ENCODE measurements around the gene LYPD5. TPM values are rescaled to one million over a fixed set of nuclear protein-coding genes. Genes with fewer than 3 reads are reported as not detected.

LYPD5 gene
- polyA plus RNA-seq, 1 donor from 2014 or later = not detected

- Histone ChIP-seq H3K27me3 (ENCODE audit: insufficient read depth, low read depth, low read length) (peaks cover 4% of the 10 kb centered on the region), H3K9me2 (ENCODE audit: insufficient read depth, low read length) (no peaks in the 10 kb centered on the region), H3K9me3 (ENCODE audit: low read length) (no peaks in the 10 kb centered on the region), H3K9ac (ENCODE audit: low read length) (no peak overlapping the region), H3K4me2 (ENCODE audit: low read length) (no peak overlapping the region), H4K20me1 (ENCODE audit: insufficient read depth) (no peaks in the 10 kb centered on the region), H3K36me3 (ENCODE audit: insufficient read depth, low read length) (no peaks in the 10 kb centered on the region), H3K79me2 (replicated peaks; ENCODE audit: insufficient read depth, low read length) (no peaks in the 10 kb centered on the region), H3K27ac (ENCODE audit: low read length) (no peak overlapping the region), H3K4me3 (ENCODE audit: low read length) (no peak overlapping the region), H3F3A (ENCODE audit: insufficient read depth, low read length, poor library complexity, severe bottlenecking) (no peaks in the 10 kb centered on the region), H2AFZ (ENCODE audit: low read depth, low read length) (no peak overlapping the region)
- TF ChIP-seq EZH2 (IDR thresholded peaks at IDR 0.05; ENCODE audit: borderline replicate concordance, insufficient read depth, low read length, poor library complexity, severe bottlenecking) = no peak
- TF ChIP-seq EP300 (conservative IDR thresholded peaks at IDR 0.05; ENCODE audit: poor library complexity, severe bottlenecking) = no peak
- no peak for TF ChIP-seq MXI1 (conservative IDR thresholded peaks at IDR 0.05; ENCODE audit: poor library complexity, severe bottlenecking)
- no peak for TF ChIP-seq SMC3 (conservative IDR thresholded peaks at IDR 0.05; ENCODE audit: poor library complexity)
- no peak for TF ChIP-seq TAF1 (IDR thresholded peaks at IDR 0.05; ENCODE audit: low read depth)
- no peak for TF ChIP-seq POLR2AphosphoS5 (IDR thresholded peaks at IDR 0.05)
These were observed 22.4 kb downstream of the LYPD5 start for GRCh38 chr19:43779820-43780219.

GRCh38 chr19:43779147-43779819, 23.0 kb downstream of the LYPD5 start:
- Histone ChIP-seq H3K9me3 (ENCODE audit: low read length) (no peaks in the 10 kb centered on the region), H3K79me2 (replicated peaks; ENCODE audit: insufficient read depth, low read length) (no peaks in the 10 kb centered on the region), H3K9ac (ENCODE audit: low read length) (no peak overlapping the region), H3F3A (ENCODE audit: insufficient read depth, low read length, poor library complexity, severe bottlenecking) (no peaks in the 10 kb centered on the region), H3K9me2 (ENCODE audit: insufficient read depth, low read length) (no peaks in the 10 kb centered on the region), H4K20me1 (ENCODE audit: insufficient read depth) (no peaks in the 10 kb centered on the region), H3K36me3 (ENCODE audit: insufficient read depth, low read length) (no peaks in the 10 kb centered on the region), H2AFZ (ENCODE audit: low read depth, low read length) (no peak overlapping the region), H3K4me3 (ENCODE audit: low read length) (no peak overlapping the region), H3K27me3 (ENCODE audit: insufficient read depth, low read depth, low read length) (peaks cover 10% of the 10 kb centered on the region), H3K27ac (ENCODE audit: low read length) (no peak overlapping the region), H3K4me2 (ENCODE audit: low read length) (no peak overlapping the region)
- TF ChIP-seq RAD21 (conservative IDR thresholded peaks at IDR 0.05) (no peak), REST (IDR thresholded peaks at IDR 0.05; ENCODE audit: borderline replicate concordance) (no peak), MXI1 (conservative IDR thresholded peaks at IDR 0.05; ENCODE audit: poor library complexity, severe bottlenecking) (no peak), SMC3 (conservative IDR thresholded peaks at IDR 0.05; ENCODE audit: poor library complexity) (no peak), POLR2AphosphoS5 (IDR thresholded peaks at IDR 0.05) (no peak), TAF1 (IDR thresholded peaks at IDR 0.05; ENCODE audit: low read depth) (no peak), EZH2 (IDR thresholded peaks at IDR 0.05; ENCODE audit: borderline replicate concordance, insufficient read depth, low read length, poor library complexity, severe bottlenecking) (no peak), EP300 (conservative IDR thresholded peaks at IDR 0.05; ENCODE audit: poor library complexity, severe bottlenecking) (no peak)

- no peaks in the 10 kb centered on the region for H3F3A ChIP-seq (ENCODE audit: insufficient read depth, low read length, poor library complexity, severe bottlenecking)
These were observed 23.6 kb downstream of the LYPD5 start for GRCh38 chr19:43778651-43779050.

More at GRCh38 chr19:43778651-43779050, 23.6 kb downstream of the LYPD5 start:
- no peak overlapping the region for H3K4me3 ChIP-seq (ENCODE audit: low read length)
- no peak overlapping the region for H3K27ac ChIP-seq (ENCODE audit: low read length)
- H3K9me3 ChIP-seq (ENCODE audit: low read length) = no peaks in the 10 kb centered on the region
- no peak overlapping the region for H2AFZ ChIP-seq (ENCODE audit: low read depth, low read length)
- no peak for TF ChIP-seq REST (IDR thresholded peaks at IDR 0.05; ENCODE audit: borderline replicate concordance)
- no peak for TF ChIP-seq CTCF (IDR thresholded peaks at IDR 0.05; ENCODE audit: poor library complexity, severe bottlenecking)
- TF ChIP-seq SMC3 (conservative IDR thresholded peaks at IDR 0.05; ENCODE audit: poor library complexity) = no peak
- no peak for TF ChIP-seq EP300 (conservative IDR thresholded peaks at IDR 0.05; ENCODE audit: poor library complexity, severe bottlenecking)
- no peak for TF ChIP-seq RAD21 (conservative IDR thresholded peaks at IDR 0.05)
- no peaks in the 10 kb centered on the region for H3K36me3 ChIP-seq (ENCODE audit: insufficient read depth, low read length)
- H4K20me1 ChIP-seq (ENCODE audit: insufficient read depth) = no peaks in the 10 kb centered on the region
- no peak overlapping the region for H3K4me2 ChIP-seq (ENCODE audit: low read length)
- no peaks in the 10 kb centered on the region for H3K79me2 ChIP-seq (replicated peaks; ENCODE audit: insufficient read depth, low read length)
- peaks cover 16% of the 10 kb centered on the region for H3K27me3 ChIP-seq (ENCODE audit: insufficient read depth, low read depth, low read length)
- H3K9me2 ChIP-seq (ENCODE audit: insufficient read depth, low read length) = no peaks in the 10 kb centered on the region
- no peak overlapping the region for H3K9ac ChIP-seq (ENCODE audit: low read length)

Measured in neural cell (in vitro differentiated cells).